ENCODE measurements around the gene CNTNAP4.
A peak's percentile ranks its signal among the peaks of the same experiment; 100 is the strongest.

The CNTNAP4 gene

DNA sequence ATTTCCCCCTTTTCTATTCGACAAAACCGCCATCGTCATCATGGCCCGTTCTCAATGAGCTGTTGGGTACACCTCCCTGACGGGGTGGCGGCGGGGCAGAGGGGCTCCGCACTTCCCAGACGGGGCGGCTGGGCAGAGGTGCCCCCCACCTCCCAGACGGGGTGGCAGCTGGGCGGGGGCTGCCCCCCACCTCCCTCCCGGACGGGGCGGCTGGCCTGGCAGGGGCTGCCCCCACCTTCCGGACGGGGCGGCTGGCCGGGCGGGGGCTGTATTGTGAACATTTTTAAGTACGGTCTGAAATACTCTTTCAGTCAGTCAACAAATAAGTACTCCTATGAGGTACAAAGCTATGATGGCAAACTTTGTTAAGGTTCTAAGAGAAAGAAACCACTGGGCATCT lies 222.8 kb downstream of the CNTNAP4 start:
- no peak for FAIRE-seq

- FAIRE-seq = no peak
These were observed 224.9 kb downstream of the CNTNAP4 start for GRCh38 chr16:76502063-76502462.

DNA sequence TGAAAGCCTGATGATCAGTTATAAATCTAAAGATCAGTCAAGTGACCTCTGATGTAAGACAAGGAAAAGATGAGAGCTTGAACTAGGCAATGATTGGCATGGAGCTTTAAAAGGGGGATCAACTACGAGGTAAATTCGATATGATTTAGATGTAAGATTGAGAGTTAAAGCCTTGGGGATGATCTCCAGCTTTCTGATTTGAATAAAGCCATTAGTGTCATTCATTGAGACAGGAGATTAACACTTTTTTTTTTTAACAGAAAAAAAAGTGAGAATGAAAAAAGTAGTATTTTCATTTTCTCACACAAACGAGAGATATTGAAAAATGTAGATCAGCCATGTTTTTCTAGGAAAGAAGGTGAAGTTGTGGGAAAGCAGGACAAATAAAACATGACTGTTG lies 225.4 kb downstream of the CNTNAP4 start:
- no peak for FAIRE-seq

DNA sequence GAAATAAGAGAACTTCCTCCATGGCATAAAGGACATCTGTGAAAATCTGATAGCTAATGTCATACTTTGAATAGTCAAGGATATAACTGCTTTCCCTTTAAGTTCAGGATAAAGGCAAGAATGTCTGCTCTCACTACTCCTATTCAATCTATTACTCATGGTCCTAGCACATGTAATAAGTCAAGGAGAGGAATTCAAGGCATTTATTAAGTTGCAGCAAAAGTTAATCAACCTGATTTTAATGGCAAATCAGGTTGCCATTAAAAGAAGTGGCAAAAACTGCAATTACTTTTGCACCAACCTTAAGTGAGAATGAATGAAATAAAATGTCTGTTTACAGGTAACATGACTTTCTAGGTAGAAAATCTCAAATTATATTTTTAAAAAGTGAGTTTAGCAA lies 225.9 kb downstream of the CNTNAP4 start:
- no peak for FAIRE-seq

- FAIRE-seq = no peak
These were observed 234.0 kb downstream of the CNTNAP4 start for GRCh38 chr16:76511203-76511602.

DNA sequence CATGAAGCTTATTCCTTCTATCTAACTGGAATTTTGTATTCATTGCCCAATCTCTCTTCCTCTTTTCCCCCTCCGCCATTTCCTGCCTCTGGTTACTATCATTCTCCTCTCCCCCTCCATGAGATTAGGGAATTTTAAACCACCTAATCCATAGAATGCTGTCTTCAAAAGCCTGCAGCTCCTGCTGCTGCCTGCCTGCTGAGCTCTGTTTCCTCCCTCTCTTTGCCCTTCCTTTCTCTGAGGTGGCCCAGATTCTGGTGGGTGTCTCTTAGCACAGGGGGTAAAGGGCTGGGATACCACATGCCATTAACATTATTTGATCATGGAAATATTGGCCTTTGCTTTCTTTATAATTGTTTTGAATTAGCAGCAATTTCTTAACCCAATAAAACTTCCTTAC lies 241.6 kb downstream of the CNTNAP4 start:
- no peak for FAIRE-seq

- FAIRE-seq = no peak
These were observed 247.2 kb downstream of the CNTNAP4 start for GRCh38 chr16:76524356-76524755.

GRCh38 chr16:76524769-76525168 lies 247.6 kb downstream of the CNTNAP4 start:
- FAIRE-seq = no peak

DNA sequence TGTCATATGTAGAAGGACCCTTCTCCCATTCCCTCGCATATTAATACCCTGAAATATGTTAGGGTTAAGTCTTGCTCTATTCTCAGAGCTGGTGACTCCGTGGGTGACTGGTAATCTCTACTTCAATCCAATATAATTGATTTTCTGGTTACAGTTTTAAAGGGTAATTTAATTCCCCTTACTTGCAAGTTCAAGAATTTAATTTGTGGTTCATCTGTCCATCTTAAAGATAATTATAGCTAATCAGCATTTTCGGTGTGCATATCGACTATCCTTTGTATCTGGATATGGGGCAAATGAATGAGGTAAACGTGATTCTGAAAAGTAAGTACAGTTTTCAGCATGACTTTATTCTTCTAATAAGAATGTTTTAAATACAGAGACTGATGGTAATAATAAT lies 250.0 kb downstream of the CNTNAP4 start:
- no peak for FAIRE-seq

DNA sequence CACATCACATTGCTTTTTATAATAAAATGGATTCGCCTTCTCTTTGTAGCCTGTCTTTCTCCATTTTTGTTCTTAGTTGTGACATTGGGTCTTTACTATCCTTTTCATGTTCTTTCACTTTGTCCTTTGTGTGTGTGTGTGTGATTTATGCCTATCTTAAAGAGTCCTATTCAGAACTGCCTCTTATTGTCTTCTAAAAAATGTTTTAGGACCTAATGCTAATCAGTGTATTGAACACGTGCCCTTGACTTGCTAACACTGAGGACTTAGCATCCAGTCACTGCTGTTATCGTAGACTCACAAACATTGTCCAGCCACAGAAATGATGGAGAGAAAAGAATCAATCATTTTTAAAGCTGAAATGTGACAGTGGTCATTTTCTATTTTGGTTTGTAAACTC lies 251.9 kb downstream of the CNTNAP4 start:
- no peak for FAIRE-seq

DNA sequence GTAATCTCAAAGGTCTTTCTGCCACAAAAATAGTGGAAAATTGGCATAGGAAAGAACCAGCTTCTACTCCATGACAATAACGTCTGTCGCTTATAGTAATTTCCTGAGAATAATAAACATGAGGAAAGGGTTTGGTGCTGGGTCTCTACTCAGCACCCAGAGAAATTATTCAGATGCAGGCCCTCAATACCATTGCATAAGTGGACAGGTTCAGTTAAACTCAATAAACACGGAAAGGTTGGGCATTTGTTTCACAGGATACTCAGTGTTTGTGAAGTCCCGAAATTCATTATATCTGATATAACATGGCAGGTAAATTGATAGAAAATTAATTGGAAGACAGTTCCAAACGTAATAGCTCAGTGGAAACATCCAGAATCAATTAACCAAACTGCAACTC lies 254.0 kb downstream of the CNTNAP4 start:
- FAIRE-seq = no peak

GRCh38 chr16:76532188-76532973 lies 255.2 kb downstream of the CNTNAP4 start:
- no peak for FAIRE-seq

GRCh38 chr16:76539609-76540008 lies 262.4 kb downstream of the CNTNAP4 start:
- FAIRE-seq = no peak

DNA sequence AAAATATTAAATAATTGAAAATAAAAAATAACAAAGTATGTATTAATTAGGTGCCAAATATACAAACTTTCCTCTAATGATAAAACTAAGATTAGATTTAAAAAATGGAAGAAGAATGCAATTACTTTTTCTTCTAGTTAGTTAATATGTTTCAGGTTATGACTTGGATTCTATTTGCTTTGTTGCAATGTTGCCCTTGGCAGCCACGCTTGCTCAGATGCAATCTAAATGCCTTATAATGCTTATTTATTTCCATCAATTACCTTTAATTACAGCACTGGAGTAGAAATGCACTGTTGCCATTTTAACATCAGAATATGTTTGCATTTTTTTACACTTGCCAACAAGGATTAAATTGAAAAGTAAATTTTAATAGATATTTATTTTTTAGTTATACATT lies 263.9 kb downstream of the CNTNAP4 start:
- FAIRE-seq = peak; percentile 43

DNA sequence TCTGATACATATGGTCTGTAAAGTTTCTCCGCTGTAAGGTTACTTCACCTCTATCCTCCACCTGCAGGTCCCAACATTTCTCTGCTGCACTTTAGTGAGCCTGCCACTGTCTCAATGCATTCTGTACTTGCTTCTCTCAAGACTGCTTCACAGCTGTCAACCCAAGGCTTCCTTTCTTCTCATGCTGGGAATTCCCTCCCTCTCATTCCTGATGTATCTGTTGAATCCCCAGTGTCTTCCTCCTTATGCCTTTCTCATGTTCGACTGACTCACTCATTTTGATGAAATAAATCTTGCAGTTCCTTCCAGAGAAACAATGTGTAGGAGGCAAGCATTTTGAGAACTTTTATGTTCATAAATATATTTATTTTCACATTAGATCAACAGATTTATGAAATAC lies 288.3 kb downstream of the CNTNAP4 start:
- FAIRE-seq = no peak

- no peak for FAIRE-seq
These were observed 294.6 kb downstream of the CNTNAP4 start for GRCh38 chr16:76571755-76572154.

DNA sequence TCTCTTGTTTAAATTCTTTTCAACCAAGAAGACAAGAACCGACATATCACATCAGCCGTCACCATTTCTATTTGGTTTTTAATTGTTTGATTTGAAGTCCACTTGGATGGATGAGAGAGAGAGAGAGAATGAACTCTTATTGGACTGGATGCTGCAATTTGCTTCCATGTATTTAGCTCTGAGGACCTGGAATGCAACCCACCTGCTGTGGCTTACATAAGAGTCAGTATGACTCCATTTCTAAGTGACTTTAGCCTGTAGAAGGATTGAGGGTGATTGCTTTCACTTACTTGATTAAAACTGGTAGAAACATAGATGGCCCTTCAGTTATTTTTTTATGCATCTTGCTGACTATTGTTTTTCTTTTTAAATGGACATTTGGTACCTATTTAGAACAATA lies 296.1 kb downstream of the CNTNAP4 start:
- no peak for FAIRE-seq

DNA sequence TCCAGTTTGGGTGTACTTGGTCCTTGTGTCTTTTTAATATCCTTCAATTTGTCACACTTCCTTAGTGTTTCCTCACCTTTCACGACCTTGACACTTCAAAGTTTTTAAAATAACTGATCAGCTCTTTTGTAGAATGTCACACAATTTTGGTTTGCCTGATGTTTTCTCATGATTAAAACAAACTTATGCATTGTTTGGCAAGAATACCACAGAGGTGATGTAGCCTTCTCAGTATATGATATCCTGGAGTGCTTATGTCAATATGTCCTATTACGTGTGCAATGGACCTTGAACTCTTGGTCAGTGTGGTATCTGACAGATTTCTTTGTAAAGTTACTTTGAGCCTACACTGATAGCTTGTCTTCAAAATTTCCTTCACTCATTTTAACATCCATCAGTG lies 297.4 kb downstream of the CNTNAP4 start:
- FAIRE-seq = no peak

DNA sequence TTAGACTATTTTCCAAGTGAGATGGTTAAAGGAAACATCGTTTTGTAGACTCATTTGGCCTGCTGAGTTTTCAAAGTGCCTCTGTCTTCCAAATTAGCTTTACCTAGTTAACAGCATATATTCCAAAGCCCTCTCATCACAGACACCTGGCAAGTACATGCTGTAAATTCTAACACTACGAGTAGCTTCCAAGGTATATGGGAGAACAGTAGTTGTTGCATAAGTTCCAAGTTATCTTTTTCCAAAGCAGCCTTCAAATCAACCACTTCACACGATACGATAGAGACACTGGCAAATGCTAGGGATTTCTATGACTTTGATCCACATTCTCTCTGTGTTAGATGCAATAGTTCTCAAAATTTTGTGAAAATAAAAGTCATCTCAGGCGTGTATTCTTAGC lies 299.3 kb downstream of the CNTNAP4 start:
- FAIRE-seq = no peak

- FAIRE-seq = no peak
These were observed 299.8 kb downstream of the CNTNAP4 start for GRCh38 chr16:76577003-76577402.

GRCh38 chr16:76579277-76579922 lies 302.2 kb downstream of the CNTNAP4 start:
- no peak for FAIRE-seq

- FAIRE-seq = no peak
These were observed 306.3 kb downstream of the CNTNAP4 start for GRCh38 chr16:76583466-76583865.

DNA sequence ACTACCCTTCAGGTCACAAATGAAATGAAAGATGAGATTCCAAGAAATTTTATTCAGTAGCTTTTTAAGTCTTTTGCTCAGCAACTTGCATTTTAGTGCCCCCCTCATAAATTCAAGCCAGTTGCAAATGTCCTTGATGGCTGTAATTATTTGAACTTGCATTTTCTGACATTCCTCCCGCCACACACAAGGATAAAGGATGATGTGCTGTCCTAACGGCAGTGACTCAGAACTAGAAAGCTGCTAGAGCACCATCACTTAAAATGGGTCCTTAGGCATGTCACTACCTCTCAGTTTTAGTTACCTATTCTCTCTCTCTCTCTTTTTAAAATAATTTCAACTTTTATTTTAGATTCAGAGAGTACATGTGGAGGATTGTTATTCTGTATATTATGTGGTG lies 306.7 kb downstream of the CNTNAP4 start:
- FAIRE-seq = no peak

DNA sequence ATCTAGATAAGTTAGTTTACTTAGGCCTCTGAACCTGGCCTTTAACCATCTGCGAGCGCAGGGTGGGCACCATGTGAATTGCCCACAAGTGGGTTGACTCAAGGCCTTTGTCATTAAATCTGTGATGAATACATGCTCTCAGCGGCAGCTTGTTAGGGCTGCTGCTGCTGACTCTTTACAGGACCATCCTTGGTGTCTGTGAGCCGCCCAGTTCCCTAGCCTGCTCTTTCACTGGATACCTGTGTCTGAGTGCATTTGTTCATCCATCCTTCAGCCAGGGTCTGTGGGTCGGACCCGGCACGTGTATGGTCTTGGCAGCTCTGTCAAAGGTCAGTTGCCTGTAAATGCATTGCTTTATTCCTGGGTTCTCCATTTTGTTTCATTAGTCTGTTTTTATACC lies 321.3 kb downstream of the CNTNAP4 start:
- no peak for FAIRE-seq

- no peak for FAIRE-seq
These were observed 330.1 kb downstream of the CNTNAP4 start for GRCh38 chr16:76607317-76607716.

Measured in colon (tissue), 2 donors.